GM12891 (cell line): ENCODE results near the gene ANXA8L1.
"Not testable (repeated sequence)": the region's sequence is repeated elsewhere in the genome, so short reads cannot be mapped to it uniquely, and the experiment has no call there.

Experiments
- PAX5 ChIP-seq: IDR thresholded peaks from 2 replicates; pipeline ENCODE4 v1.6.1; 2011; ENCODE audit warnings: low read length, moderate library complexity, mild to moderate bottlenecking; ENCODE audit not compliant: insufficient read depth, severe bottlenecking
- POLR2A ChIP-seq: IDR thresholded peaks from 2 replicates; pipeline ENCODE4 v1.6.1; 2011; ENCODE audit warnings: low read depth, low read length, control low read depth
- POLR2AphosphoS5 ChIP-seq: IDR thresholded peaks from 2 replicates; pipeline ENCODE4 v1.6.1; 2011; ENCODE audit warnings: low read depth, low read length, control low read depth
- POU2F2 ChIP-seq: IDR thresholded peaks from 2 replicates; pipeline ENCODE4 v1.6.1; 2011; ENCODE audit warnings: low read depth, mild to moderate bottlenecking, control low read depth, low read length, moderate library complexity
- SPI1 ChIP-seq: IDR thresholded peaks from 2 replicates; pipeline ENCODE4 v1.6.1; 2011; ENCODE audit warnings: low read depth, low read length, control low read depth
- TAF1 ChIP-seq: IDR thresholded peaks from 2 replicates; pipeline ENCODE4 v1.6.1; 2011; ENCODE audit warnings: low read depth, low read length, control low read depth

- TF ChIP-seq POLR2A, POLR2AphosphoS5, TAF1, SPI1, PAX5, POU2F2: not testable (repeated sequence)
Observed at GRCh38 chr10:46387309-46387902, 11.8 kb downstream of the ANXA8L1 start.
